HepG2 (cell line): ENCODE results near the gene PODN. TPM values are rescaled to one million over a fixed set of nuclear protein-coding genes. Genes with fewer than 3 reads are reported as not detected.
A peak's percentile ranks its signal among the peaks of the same experiment; 100 is the strongest.

Experiments used
- ATAC-seq: fragments of 200-7000 bp; cut with Tn5 transposase; 3 replicates; pipeline ENCODE4 v1.9.1; 2020; ENCODE audit warnings: mild to moderate bottlenecking, moderate library complexity
- BruUV-seq: library from RNA; stranded (reverse); fragments of 400-500 nt; replicated peaks from 2 replicates; lab custom pipeline; 2021; lab: Mats Ljungman, UMichigan
- CTCF ChIA-PET: fragments of 300-600 bp; formaldehyde crosslinking; extraction: SDS; loops from one replicate; lab custom pipeline; 2021; ENCODE audit warnings: low total read pairs, inconsistent platforms, low intra/inter-chr PET ratio; lab: Yijun Ruan, JAX
- POLR2A ChIA-PET: fragments of 350-600 bp; sonication (Branson Sonifier 250); formaldehyde crosslinking; loops from one replicate; lab custom pipeline; 2020; ENCODE audit warnings: antibody characterized with exemption, inconsistent platforms; lab: Yijun Ruan, JAX
- DNase-seq: peaks from one replicate; pipeline ENCODE4 v3.0.0-alpha.2; 2015; ENCODE audit warnings: low spot score
- FAIRE-seq: peaks from 3 replicates; lab custom pipeline; 2011; peaks lifted over from hg19 to GRCh38; lab: Jason Lieb, UNC
- H2AFZ ChIP-seq: one replicate; pipeline ENCODE4 v1.6.1; 2011; ENCODE audit warnings: low read length, inconsistent platforms
- H3K27ac ChIP-seq: fragments of 300-600 bp; 3 replicates; pipeline ENCODE4 v1.8.0; 2011; ENCODE audit warnings: mixed run types, mild to moderate bottlenecking, mixed read lengths, low read length, inconsistent platforms; ENCODE audit not compliant: insufficient read depth; ENCODE audit errors: extremely low read length
- H3K27me3 ChIP-seq, 2 experiments: fragments of 200-600 bp in 1 of 2; 2 replicates in 1 of 2; 3 replicates in 1 of 2; pipeline versions ENCODE4 v1.6.0 to v1.8.0; 2011; ENCODE audit warnings: low read length in 2 of 2, mild to moderate bottlenecking in 2 of 2, moderate library complexity in 2 of 2, inconsistent platforms in 1 of 2; ENCODE audit not compliant: insufficient read depth in 2 of 2, control insufficient read depth in 1 of 2
- H3K36me3 ChIP-seq, 2 experiments: fragments of 200-600 bp in 1 of 2; replicated peaks in 1 of 2; 2 replicates in 1 of 2; 3 replicates in 1 of 2; pipeline versions ENCODE4 v1.5.1 to v1.8.0; 2011; ENCODE audit warnings: low read length in 2 of 2, inconsistent platforms in 1 of 2; ENCODE audit not compliant: insufficient read depth in 2 of 2, control insufficient read depth in 1 of 2
- H3K4me1 ChIP-seq: 2 replicates; pipeline ENCODE4 v1.5.1; 2012; ENCODE audit warnings: low read length, inconsistent platforms; ENCODE audit not compliant: insufficient read depth
- H3K4me2 ChIP-seq: 2 replicates; pipeline ENCODE4 v1.6.0; 2011; ENCODE audit warnings: low read depth, low read length, inconsistent platforms
- H3K4me3 ChIP-seq, 3 experiments: fragments of 200-600 bp in 1 of 3; sonication (generic), shearing (Covaris generic) in 1 of 3; replicated peaks in 1 of 3; 2 replicates each; pipeline ENCODE4 v1.5.1; 2011 to 2016; ENCODE audit warnings: low read length in 3 of 3, inconsistent platforms in 2 of 3, low read depth in 2 of 3, mild to moderate bottlenecking in 2 of 3, control low read depth in 1 of 3, mixed read lengths in 1 of 3; ENCODE audit not compliant: insufficient read depth in 1 of 3
- H3K79me2 ChIP-seq: one replicate; pipeline ENCODE4 v1.6.1; 2011; ENCODE audit warnings: low read length, inconsistent platforms; ENCODE audit not compliant: insufficient read depth
- H3K9ac ChIP-seq: 2 replicates; pipeline ENCODE4 v1.6.0; 2011; ENCODE audit warnings: mild to moderate bottlenecking, low read depth, low read length, inconsistent platforms; ENCODE audit not compliant: insufficient read depth
- H3K9me3 ChIP-seq: 2 replicates; pipeline ENCODE4 v1.5.1; 2012; ENCODE audit warnings: mild to moderate bottlenecking, low read length
- H4K20me1 ChIP-seq: 2 replicates; pipeline ENCODE4 v1.6.0; 2011; ENCODE audit warnings: inconsistent platforms, mild to moderate bottlenecking, low read length, moderate library complexity; ENCODE audit not compliant: insufficient read depth
- KLF13 ChIP-seq: sonication (generic); formaldehyde crosslinking; IDR thresholded peaks from 2 replicates; pipeline ENCODE4 v1.4.0; 2020; ENCODE audit warnings: mild to moderate bottlenecking, missing genetic modification reagents
- WGBS: methylation state at CpG from one replicate; pipeline ENCODE4 v1.1.6; 2017; ENCODE audit warnings: low lambda C conversion rate; 5-methylcytosine and 5-hydroxymethylcytosine counted together
- in situ Hi-C: cut with HindIII; loops from 2 replicates; pipeline ENCODE4 v1.10.0; 2017; ENCODE audit warnings: low pct_unique_long_range_greater_than_20kb; ENCODE audit not compliant: extremely low pct_ligation_motif_present
- intact Hi-C: fragments of 100-400 bp; cut with micrococcal nuclease; formaldehyde crosslinking; loops from one replicate; pipeline ENCODE4 v1.10.0; 2022; ENCODE audit not compliant: unreplicated experiment
- polyA plus RNA-seq, 8 experiments: library from polyadenylated mRNA; depleted of rRNA in 3 of 8; stranded (reverse) in 7 of 8; unstranded in 1 of 8; fragments of >200 nt; fragmentation: Illumina TruSeq in 4 of 8; extraction: Trizol in 4 of 8; gene quantifications; 2 replicates each; pipeline versions ENCODE4 v1.2.1 to v1.2.3, GENCODE V29; 2011 to 2016; ENCODE audit warnings: low read depth in 4 of 8, missing spikeins in 1 of 8, mixed read lengths in 1 of 8; ENCODE audit not compliant: insufficient read depth in 1 of 8
- total RNA-seq, 5 experiments: library from RNA; depleted of rRNA; stranded (reverse); fragments of >200 nt; fragmentation: Illumina TruSeq; extraction: Trizol; gene quantifications; 2 replicates each; pipeline ENCODE4 v1.2.3, GENCODE V29; 2016; ENCODE audit warnings: low read depth in 1 of 5
- TF ChIP-seq, protein P1 (sequence below): sonication (generic); formaldehyde crosslinking; IDR thresholded peaks from 2 replicates; pipeline ENCODE4 v1.5.0; 2020; ENCODE audit warnings: missing genetic modification reagents
- TF ChIP-seq, protein P2 (sequence below): IDR thresholded peaks from 2 replicates; pipeline ENCODE4 v1.6.1; 2016
- TF ChIP-seq, protein P3 (sequence below): sonication (generic); formaldehyde crosslinking; IDR thresholded peaks from 2 replicates; pipeline ENCODE4 v1.8.0; 2022; ENCODE audit warnings: missing genetic modification reagents, mild to moderate bottlenecking, moderate library complexity, borderline replicate concordance

PODN gene
- total and polyA plus RNA-seq, 2 of the 13 experiments (the other 11 are each of a cell fraction or from before 2014, with no cell fraction given) = 0.13 TPM; not detected in 1

DNA sequence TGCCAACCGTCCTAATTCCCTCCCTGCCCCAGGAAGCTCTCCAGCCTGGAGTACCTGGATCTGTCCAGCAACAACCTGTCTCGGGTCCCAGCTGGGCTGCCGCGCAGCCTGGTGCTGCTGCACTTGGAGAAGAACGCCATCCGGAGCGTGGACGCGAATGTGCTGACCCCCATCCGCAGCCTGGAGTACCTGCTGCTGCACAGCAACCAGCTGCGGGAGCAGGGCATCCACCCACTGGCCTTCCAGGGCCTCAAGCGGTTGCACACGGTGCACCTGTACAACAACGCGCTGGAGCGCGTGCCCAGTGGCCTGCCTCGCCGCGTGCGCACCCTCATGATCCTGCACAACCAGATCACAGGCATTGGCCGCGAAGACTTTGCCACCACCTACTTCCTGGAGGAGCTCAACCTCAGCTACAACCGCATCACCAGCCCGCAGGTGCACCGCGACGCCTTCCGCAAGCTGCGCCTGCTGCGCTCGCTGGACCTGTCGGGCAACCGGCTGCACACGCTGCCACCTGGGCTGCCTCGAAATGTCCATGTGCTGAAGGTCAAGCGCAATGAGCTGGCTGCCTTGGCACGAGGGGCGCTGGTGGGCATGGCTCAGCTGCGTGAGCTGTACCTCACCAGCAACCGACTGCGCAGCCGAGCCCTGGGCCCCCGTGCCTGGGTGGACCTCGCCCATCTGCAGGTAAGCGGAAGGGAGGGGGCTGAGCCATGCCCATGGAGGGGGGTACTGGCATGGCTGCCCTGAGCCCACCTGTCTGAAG is 16.5 kb downstream of the PODN start:
- peaks cover 56% of the 10 kb centered on the region for H3K4me1 ChIP-seq
- H2AFZ ChIP-seq = no peak overlapping the region
- intact Hi-C loops (no loop called here), in situ Hi-C loops (no loop called here)
- no TSS peak for BruUV-seq
- DNase-seq = no peak
- H3K79me2 ChIP-seq = no peaks in the 10 kb centered on the region
- H3K9ac ChIP-seq = no peak overlapping the region
- H4K20me1 ChIP-seq = no peaks in the 10 kb centered on the region
- ChIA-PET CTCF (no interaction called here), POLR2A (interaction anchor here (1.1 kb wide), 1 partner anchor 11 kb away, joined by 3 read pairs; no protein-coding TSS in a partner anchor)
- no peak for ATAC-seq
- H3K9me3 ChIP-seq = no peaks in the 10 kb centered on the region
- no peak overlapping the region for H3K4me3 ChIP-seq
- FAIRE-seq = no peak
- no peak overlapping the region for H3K4me2 ChIP-seq
- H3K27me3 ChIP-seq = peaks cover 13 to 61% of the 10 kb centered on the region in 2 experiments
- no peak for TF ChIP-seq KLF13 (CRISPR knock-in tag)
- TF ChIP-seq, protein P1, sequence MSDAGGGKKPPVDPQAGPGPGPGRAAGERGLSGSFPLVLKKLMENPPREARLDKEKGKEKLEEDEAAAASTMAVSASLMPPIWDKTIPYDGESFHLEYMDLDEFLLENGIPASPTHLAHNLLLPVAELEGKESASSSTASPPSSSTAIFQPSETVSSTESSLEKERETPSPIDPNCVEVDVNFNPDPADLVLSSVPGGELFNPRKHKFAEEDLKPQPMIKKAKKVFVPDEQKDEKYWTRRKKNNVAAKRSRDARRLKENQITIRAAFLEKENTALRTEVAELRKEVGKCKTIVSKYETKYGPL (CRISPR knock-in tag) = no peak
- TF ChIP-seq, protein P2, sequence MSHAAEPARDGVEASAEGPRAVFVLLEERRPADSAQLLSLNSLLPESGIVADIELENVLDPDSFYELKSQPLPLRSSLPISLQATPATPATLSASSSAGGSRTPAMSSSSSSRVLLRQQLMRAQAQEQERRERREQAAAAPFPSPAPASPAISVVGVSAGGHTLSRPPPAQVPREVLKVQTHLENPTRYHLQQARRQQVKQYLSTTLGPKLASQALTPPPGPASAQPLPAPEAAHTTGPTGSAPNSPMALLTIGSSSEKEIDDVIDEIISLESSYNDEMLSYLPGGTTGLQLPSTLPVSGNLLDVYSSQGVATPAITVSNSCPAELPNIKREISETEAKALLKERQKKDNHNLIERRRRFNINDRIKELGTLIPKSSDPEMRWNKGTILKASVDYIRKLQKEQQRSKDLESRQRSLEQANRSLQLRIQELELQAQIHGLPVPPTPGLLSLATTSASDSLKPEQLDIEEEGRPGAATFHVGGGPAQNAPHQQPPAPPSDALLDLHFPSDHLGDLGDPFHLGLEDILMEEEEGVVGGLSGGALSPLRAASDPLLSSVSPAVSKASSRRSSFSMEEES (CRISPR knock-in tag) = no peak
- TF ChIP-seq, protein P3, sequence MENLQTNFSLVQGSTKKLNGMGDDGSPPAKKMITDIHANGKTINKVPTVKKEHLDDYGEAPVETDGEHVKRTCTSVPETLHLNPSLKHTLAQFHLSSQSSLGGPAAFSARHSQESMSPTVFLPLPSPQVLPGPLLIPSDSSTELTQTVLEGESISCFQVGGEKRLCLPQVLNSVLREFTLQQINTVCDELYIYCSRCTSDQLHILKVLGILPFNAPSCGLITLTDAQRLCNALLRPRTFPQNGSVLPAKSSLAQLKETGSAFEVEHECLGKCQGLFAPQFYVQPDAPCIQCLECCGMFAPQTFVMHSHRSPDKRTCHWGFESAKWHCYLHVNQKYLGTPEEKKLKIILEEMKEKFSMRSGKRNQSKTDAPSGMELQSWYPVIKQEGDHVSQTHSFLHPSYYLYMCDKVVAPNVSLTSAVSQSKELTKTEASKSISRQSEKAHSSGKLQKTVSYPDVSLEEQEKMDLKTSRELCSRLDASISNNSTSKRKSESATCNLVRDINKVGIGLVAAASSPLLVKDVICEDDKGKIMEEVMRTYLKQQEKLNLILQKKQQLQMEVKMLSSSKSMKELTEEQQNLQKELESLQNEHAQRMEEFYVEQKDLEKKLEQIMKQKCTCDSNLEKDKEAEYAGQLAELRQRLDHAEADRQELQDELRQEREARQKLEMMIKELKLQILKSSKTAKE = 0 out of 2 replicates have a peak, but pooled peaks have one; percentile 16
- H3K27ac ChIP-seq = no peak overlapping the region
- WGBS = 94% methylated on average over 13 of the region's 46 CpGs
- H3K36me3 ChIP-seq = no peaks in the 10 kb centered on the region
